Fibroblast of skin of left biceps (primary cell): Measurements from ENCODE around the gene COTL1.

Experiments used
- DNase-seq, 2 experiments: peaks; one replicate each; pipeline ENCODE4 v3.0.0-alpha.2; 2013; ENCODE audit warnings: low read depth in 2 of 2

Gene COTL1

DNA sequence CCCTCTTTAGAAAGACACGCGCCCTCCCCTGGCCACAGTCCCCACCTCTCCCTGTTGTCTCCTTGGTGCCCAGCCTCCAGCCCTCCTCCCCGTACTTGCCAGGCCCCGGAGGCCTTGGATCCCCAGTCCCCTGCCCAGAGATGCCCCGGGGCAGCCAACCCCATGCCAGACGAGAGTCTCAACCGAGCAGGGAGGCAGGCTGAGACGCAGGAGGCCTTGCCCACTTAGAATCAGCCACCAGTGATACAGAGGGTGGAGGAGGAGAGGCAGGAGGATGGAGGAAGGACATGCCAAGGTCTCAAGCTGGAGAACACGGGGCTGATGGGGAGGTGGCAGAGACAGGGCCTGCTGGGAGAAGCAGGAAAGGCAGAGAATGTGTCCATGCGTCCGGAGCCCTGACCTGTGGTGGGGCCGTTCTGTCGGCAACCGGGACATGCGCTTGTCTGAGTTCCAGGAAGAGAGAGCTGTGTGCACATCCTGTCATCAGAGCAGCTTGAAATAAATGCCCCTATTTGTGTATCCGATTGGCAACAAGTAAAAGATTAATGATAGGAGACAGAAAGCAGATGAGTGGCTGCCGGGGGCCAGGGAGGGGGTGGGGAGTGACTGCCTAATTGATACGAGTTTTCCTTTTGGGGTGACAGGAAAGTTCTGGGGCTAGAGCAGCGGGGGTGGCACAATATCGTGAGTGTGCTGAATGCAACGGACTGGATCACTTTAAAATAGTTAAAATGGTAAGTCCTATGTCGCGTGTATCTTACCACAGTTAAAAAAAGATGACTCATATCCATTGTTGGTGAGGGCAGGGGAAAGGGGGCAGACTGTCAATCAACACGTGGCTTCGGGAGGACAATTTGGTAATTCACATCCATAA lies 68.7 kb downstream of the COTL1 start:
- no peak for DNase-seq

GRCh38 chr16:84548508-84548907 lies 69.4 kb downstream of the COTL1 start:
- no peak for DNase-seq

GRCh38 chr16:84547546-84548061 lies 70.3 kb downstream of the COTL1 start:
- no peak for DNase-seq

GRCh38 chr16:84546669-84547545 lies 71.0 kb downstream of the COTL1 start:
- DNase-seq: no peak

GRCh38 chr16:84545114-84545737 lies 72.7 kb downstream of the COTL1 start:
- no peak for DNase-seq

DNA sequence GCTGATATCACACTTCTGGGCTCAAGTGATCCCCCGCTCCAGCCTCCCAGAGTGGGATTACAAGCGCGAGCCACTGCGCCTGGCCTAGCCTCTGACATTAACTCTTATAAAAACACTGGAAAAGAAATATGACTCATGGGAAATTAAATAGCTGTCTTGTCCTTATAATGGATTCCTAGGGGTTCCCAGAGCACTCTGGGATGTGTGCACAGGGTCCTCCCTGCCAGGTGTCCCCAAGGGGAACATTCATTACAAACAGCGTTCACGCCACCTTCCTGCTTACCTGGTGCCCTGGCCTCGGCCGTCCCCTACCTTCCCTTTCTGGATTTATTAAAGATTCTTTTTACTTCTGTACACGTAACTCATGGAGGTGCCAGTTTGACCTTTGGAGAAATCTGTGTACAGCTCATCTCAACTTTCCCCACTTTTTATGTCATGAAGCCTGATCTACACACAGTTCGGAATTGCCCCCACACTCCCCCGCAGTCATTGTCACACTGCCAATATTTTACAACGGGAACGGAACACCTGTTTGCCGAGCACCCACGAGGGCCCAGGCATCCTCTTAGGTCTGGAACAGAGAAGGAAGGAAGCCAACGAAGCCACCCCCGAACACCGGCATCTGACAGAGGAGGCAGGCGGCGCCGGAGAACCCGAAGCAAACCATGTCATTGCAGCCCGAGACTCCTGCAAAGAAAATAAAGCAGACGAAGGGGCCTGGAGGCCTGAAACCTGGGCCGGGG lies 73.7 kb downstream of the COTL1 start:
- no peak for DNase-seq

DNA sequence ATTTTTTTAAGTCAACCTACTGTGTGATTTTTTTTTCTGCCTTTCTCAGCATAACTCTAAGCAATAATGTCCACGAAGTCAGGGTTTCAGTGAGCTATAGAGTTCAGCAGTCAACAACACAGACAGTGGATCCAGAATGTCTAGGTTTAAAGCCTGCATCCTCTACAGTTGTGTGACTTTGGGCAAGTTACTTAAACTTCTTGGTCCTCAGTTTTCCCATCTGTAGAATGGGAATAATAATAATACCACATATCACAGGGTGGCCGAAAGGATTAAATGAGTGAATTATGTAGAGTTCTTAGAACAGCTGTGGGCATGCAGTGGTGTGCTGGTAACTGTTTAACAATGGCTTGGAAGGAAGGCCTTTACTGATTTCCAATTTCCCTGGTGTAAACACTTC lies 74.6 kb downstream of the COTL1 start:
- DNase-seq: no peak

DNA sequence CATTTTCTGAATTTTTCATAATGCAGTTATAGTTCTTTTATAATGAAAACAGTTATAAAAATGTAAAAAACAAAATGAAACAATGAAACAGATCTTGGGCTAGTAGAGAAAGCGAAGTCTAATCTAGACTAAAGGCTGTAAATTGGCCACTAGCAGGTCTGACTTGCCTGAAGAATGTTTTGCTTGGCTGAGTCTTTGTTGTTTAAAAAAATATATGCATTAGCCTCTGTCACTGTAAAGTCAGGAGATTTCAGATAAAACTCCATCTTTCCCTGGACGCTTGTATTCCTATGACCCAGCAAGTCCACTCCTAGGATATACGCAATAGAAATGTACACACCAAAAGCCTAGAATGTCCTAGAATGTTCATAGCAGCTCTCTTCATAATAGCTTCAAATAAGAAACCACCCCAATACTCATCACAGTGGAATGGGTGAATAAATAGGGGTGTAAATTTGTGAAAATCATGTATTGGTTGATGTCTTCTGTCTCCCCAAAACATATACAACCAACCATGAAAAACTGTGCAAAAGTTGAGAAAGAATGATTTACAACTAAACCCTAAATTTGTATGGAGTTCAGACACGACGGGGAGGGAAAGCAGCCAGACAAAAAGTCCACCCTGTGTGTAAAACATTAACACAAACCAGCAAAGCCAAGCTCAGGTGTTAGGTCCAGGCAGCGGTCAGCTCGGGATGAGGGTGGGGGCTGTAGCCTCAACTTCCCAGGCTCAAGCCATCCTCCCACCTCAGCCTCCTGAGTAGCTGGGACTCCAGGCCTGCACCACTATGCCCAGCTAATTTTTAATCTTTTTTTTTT lies 75.7 kb downstream of the COTL1 start:
- no peak for DNase-seq

- no peak for DNase-seq
Observed at GRCh38 chr16:84540194-84540593, 77.7 kb downstream of the COTL1 start.

- DNase-seq: no peak
Observed at GRCh38 chr16:84538222-84538840, 79.5 kb downstream of the COTL1 start.

DNA sequence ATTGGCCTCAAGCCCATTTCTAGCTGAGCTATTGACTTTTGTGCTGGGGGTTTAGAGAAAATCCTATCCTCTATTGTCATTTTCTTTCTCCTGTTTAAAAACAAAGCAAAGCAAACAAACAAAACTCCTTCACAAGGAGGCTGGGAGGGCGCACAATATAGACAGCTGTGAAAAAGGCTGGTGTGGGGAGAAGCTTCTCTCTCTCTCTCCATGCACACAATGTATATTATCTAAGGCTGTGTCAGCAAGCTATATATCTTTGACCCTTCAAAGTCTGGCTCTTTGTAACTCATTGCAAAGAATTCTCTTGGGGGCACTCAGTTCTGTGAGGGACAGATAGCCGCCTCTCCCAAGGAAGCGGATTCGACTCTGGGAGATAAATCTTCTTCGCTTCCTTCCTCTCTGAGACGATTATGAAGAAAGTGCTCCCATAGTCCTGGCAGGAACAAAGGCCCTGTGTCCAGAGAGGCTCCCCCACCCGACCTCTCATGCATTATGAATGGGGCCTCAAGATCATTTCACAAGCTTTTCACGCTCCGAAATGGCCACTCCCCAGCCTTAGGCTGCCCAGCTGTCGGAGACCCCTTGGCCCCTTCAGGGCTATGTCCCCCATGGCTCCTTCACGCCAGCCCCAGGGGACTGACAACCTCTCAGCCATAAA lies 80.3 kb downstream of the COTL1 start:
- no peak for DNase-seq

DNA sequence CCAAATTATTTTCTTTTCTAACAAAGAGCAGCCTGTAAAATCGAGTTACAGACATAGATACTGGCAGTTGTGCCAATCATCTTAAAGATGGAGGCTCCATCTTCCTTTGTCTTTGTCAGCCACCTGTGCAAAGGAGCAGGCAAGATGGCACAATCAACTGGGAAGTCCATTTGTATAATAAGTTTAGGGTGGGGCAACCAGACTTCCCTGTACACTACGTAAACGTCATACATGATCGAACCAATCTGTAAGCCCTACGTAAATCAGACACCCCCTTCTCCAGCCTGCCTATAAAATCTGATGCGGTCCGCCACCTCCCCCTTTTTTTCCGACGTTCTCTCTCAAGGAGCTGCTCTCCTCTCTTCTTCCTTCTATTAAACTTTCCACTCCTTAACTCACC lies 82.0 kb downstream of the COTL1 start:
- DNase-seq: no peak

DNA sequence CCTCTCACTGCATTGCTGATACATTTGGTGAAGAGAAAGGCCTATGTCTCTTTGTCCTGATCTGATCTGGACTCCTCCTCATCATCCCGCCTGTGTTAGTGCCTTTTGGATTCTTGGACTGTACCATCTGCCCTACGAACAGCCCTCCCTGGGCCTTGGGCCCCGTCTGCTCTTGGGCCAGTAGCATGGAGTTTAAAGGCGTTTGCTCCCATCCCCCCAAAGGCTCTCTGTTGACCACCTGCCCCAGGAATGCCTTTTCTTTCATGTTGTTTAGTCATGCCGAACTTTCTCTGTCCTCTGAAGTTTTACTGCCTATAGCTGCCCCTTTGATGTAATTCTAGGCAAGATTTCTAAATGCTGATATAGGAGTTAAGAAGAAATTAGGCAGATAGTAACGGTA lies 82.5 kb downstream of the COTL1 start:
- no peak for DNase-seq

DNA sequence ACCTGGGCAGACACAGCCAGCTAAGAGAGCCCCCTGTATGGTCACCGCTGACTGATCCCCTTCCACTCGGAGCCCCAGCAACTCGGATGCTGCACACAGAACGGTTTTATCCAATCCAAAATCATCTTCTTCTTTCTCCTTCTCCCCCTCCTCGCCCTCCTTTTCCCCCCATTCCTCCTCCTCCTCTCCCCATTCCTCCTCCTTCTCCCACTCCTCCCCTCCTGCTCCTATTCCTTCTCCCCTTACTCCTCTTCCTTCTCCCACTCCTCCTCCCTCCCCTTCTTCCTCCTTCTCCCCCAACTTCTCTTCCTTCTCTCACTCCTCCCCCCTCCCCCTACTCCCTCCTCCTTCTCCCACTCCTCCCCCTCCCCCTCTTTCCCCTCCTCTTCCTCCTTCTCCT lies 83.1 kb downstream of the COTL1 start:
- no peak for DNase-seq

DNA sequence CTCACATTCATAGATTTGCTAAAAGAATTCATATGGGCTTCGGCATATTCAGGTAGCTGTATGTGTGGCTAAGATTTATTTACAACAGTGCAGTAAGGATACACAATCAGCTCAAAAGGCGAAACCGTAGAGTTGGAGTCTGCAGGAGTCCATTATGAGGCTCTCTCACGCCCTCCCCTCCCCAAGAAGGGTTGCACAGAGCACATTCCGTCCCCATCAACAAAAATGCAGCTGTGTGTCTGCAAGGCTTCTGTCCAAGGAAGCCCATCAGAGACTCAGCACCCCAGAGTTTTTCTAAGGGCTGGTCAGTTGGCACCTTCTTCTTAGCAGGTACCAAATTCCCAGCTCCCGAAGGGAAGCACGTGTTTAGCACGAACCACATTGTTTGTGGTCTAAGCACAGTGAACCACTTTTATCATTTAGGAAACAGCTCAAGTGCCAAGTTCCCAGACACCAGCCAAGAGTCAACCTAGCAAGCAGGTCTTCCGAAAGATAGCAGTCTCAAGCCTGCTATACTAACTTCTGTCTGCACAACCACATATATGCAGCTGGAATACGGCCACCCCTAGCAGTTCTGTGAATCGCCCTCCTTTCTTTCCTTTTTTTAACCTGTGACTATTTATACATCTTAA lies 84.9 kb downstream of the COTL1 start:
- no peak for DNase-seq

GRCh38 chr16:84532291-84532724 lies 85.6 kb downstream of the COTL1 start:
- peak; percentile 78 to 79 for DNase-seq

- DNase-seq: no peak
Observed at GRCh38 chr16:84531671-84532111, 86.2 kb downstream of the COTL1 start.

- DNase-seq: no peak
Observed at GRCh38 chr16:84530590-84530989, 87.3 kb downstream of the COTL1 start.

- no peak for DNase-seq
Observed at GRCh38 chr16:84529607-84530006, 88.3 kb downstream of the COTL1 start.
